Middle frontal gyrus (tissue), 1 donor: ENCODE results near the gene ABAT.
A peak's percentile ranks its signal among the peaks of the same experiment; 100 is the strongest.
"Not testable (repeated sequence)": the region's sequence is repeated elsewhere in the genome, so short reads cannot be mapped to it uniquely, and the experiment has no call there.

Source experiments
- DNase-seq: peaks from one replicate; pipeline ENCODE4 v3.0.0-alpha.2; 2015; ENCODE audit warnings: low spot score; ENCODE audit errors: extremely low spot score

ABAT gene

DNA sequence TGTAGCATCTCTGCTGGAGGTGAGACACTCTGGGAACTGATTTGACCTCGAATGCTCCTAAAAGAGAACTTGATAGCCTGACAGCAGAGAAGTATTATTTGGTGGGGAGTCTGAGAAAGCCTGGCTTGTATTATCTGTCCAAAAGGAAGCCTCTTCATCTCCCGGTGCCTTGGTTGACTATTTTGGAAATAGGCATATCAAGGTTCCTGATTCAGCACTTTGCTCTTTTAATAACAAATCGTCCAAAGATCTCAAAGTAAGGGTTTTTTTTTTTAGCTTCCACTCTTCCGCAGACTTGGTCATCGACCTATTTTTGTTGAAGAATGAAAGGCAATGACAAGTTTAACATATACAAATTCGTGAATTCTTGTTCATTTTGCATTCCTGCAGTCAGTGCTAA lies 108.3 kb downstream of the ABAT start:
- no peak for DNase-seq

DNA sequence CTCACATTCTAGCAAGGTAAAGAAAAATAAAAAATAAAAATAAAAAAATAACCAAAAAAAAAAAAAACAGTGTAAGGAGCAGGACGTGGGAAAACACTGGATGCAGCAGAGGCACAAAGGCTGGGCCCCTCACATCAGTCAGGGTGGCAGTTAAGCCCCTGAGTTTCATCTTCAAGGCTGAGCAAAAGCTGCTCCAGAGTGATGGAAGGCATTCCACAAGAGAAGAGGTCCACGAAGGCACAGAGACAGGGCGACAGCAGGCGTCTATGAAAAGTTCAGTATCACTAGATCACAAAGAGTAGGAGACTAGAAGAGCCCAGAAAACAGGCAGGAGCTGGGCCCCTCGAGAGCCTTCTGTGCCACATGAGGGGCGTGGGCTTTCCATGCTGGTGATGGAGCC lies 111.0 kb downstream of the ABAT start:
- no peak for DNase-seq

GRCh38 chr16:8786316-8786715 lies 111.9 kb downstream of the ABAT start:
- not testable (repeated sequence) for DNase-seq

DNA sequence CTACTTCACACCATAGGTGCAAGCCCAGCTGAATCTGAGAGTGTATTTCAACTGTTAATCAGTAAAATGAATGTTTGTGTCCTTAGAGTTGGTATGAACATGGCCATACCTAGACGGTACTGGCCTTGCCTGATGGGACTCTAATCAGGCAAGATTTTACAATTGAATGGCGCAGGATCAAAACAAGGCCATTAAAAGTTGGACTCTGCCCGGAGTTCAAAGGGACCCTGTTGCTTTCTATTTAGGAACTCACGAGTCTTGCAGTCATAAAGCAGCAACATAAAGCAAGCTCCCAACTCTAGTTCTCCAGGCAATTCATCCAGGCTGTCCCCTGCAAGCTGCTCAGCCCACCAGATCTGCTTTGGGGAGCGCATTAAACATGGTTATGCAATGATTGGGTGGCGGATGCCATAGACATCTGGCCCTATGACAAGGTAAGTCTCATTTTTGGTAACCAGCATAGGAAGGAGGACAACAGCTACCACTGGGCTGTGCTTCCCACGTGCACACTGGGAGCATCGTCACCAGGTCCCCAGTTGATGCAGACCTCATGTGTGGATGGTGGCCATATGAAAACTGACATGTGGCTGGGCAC lies 114.3 kb downstream of the ABAT start:
- DNase-seq = no peak

DNA sequence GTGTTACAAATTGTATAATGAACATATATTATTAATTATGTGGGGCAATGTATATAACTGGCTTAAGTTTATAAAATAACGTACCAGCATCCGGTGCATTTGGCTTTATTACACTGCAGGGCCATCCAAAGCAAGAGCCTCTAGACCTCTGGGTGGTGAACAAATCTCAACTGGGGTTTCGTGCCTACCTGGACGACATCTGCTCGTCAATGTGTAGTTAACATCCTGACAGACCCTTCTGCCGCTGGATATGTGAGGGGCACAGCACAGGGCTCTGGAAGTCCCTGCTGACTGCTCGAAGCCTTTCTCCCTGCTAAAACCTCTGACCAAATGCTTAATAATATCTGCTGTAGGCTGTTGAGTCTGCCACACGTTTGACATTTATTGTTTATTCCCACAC lies 120.7 kb downstream of the ABAT start:
- no peak for DNase-seq

GRCh38 chr16:8795818-8796217 lies 121.4 kb downstream of the ABAT start:
- no peak for DNase-seq

DNA sequence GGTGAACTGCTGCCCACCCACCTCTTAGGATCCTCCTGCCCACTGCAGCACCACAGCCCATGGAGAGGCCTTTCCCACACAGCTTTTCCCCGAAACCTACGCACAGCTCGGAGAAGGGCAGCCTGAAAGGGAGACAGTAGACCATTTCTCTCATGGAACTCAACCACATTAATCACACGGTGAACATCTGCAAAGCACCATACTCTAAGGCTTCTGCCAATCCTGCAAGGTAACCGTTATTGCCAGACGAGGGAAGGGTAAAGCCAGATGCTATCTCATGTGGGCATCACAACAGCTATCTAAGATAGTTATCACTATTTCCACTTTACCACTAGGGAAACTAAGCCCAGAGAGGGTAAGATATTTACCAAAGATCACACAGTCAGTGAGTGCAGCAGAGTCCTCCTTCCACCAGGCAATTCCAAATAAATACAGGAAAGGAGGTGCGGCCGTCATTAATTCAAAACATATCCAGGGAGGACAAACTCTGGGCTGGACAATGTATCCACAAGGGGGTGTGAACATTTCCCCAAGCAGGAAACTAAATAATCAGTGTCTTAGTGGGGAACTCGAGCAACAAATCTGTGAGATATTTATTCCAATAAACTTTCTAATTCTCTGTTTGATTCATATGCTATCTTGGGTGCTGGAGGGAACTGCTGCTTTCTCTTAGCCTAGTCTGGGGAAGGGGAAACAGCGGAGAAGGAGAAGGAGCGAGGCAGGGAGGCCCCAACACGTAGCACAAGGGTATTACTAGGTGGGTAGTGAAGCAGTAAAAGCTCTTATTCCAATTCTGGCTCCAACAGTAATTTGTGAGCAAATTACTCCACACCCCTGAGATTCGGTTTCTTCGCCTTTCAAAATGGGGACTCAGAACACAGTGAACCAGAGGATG lies 122.3 kb downstream of the ABAT start:
- no peak for DNase-seq

- peak; percentile 95 for DNase-seq
These were observed 123.2 kb downstream of the ABAT start, which contains the start of the genes PMM2 and TMEM186 for GRCh38 chr16:8797364-8798173. Gene PMM2 (plus strand): TSS chr16:8797839. CDS start chr16:8797883, 44 bp downstream. Gene TMEM186 (minus strand): TSS chr16:8797639. CDS start chr16:8797614, 25 bp downstream.

DNA sequence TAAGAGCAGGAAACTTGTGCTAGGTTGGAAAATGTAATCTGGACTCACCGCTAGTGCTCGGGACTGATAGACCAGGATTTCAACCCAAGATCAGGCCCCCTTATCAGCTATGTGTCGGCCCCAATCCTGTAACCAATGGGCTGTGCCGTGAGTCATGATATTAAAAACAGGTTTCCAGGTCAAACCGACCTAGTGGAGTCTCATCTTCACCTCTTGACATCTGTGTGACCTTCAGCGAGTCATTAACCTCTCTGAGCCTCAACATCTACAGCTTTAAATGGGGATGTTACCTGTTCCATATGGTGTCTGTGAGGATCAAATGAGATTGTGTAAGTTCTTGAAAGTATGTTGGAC lies 123.7 kb downstream of the ABAT start:
- DNase-seq = no peak

DNA sequence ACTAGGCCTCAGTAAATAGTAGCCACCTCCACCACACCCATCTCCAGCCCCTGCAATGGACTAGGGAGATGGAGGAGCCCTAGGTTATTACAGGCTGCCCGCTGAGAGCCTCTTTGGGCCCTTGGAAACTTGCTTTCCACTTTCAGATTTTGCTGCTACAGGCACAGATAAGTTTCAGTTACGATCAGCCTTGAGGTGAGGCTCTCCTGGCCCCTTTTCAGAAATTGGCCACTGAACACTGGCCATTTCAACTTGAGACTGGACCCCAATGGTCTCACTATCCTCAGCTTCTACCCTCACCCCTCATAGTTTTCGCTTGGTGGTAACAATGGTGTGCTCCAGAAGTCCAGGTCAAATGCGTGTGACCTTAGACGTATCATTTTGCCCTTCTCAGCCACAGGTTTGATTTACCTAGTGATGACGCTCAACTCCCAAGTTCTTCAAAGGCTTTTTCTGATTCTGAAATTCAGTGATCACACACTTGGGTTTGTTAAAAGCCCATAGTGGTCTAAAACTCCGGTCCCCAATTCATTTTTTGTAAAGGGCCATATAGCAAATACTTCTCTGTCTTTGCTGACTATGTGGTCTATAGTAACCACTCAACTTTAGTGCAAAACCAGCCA lies 124.2 kb downstream of the ABAT start:
- DNase-seq = no peak

GRCh38 chr16:8801701-8802100 lies 127.3 kb downstream of the ABAT start:
- DNase-seq = no peak

DNA sequence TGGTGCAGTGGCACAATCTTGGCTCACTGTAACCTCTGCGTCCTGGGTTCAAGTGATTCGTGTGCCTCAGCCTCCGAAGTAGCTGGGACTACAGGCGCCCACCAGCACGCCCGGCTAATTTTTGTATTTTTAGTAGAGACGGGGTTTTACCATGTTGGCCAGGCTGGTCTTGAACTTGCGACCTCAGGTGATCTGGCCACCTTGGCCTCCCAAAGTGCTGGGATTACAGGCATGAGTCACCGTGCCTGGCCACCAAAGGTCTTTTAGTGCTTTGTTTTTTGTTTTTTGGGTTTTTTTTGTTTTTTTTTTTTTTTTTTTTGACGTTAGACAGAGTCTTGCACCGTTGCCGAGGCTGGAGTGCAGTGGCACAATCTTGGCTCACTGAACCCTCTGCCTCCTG lies 129.3 kb downstream of the ABAT start:
- not testable (repeated sequence) for DNase-seq

GRCh38 chr16:8804313-8804712 lies 129.9 kb downstream of the ABAT start:
- DNase-seq = no peak

DNA sequence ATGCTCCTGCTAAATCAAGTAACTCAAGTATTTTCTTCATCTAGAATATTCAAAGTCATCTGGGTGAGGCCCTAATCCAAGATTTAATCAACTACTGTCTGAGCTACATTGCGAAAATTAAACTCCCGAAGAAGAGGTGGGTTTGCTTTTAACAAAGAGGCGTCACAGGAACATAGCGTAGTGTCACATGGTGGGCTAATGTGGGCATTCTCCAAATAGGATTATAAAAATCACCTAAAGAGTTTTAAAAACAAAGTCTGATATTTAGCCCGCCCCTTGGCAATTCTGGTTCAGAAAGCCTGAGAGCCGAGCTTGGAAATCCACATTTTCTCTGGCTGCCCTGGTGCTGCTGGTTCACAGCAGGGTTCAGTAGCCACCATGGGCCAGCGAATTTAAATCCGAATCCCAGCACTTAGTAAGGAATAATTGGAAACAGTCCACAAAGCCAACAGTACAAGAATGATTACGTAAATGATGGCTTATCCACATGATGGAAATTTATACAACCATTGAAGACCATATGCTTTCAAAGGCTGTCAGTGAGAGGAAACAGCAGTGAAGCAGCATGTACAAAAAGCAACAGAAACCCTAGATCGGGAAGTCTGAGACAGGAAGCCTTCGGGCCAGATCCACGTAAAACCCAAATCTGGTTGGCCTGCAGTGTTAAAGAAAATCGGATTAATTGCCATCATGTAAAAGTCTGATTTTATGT lies 132.0 kb downstream of the ABAT start:
- DNase-seq = no peak

DNA sequence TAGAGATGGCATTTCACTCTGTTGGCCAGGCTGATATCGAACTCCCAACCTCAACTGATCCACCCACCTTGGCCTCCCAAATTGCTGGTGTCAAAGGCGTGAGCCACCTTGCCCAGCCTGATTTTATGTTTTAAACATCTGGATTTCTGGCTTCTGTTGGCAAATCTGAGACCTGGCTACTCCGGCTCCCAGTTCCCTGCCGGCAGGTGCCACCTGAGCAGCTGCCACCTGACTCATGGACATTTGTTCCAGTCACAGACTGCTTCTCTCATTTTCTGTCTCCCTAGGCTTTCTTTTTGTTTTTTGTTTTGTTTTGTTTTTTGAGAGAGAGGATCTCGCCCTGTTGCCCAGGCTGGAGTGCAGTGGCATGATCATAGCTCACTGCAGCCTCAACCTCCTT lies 132.8 kb downstream of the ABAT start:
- DNase-seq = no peak

DNA sequence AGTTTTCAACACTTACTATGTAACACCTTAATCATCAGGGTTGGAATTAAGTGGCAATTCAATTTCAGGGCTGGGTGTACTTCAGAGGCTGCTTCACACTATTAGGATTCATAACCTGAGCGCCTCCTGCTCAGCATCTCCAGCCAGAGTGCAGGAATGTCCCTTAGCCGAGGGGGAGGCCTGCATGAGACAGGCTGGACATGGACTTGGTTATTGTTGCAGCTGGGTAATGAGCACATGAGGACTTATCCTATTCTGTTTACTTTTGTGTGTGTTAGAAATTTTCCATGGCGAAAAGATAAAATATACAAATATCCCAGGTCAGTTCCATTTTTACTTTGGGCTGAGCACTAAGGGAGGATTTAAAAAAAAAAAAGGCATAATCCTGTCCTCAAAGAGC lies 133.6 kb downstream of the ABAT start:
- DNase-seq = no peak

DNA sequence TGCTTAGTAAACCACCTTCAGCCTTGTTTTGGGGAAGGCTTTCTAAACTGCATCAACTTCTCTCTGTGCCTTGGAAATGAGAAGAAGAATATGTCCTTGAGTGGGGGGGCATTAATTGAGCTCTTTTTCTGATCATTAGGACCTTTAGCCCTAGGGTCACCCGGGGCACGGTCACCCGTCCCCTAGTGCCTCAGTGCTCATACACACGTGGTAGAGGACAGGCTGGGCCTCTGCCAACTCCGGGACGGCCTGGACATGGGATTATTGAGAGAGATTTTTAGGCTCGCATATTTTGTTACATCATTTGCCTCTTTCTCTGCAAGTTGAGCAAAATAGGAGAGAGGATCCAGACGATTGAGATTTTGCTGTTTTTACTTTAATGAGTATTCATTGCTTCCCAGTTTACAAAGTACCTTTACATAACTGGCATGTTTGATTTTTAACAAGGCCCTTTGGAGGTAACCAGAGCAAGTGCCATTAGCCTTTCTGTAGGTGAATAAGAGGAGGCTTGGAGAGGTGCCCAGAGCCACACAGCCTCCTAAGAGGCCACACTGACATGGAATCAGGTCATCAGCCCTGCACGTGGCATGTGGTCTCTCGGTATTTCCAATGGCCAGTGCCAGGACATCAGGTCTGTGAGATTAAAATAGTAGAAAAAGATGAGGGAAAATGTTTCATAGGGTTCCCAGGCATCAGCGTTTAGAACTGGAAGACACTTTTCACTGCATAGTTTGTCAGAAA lies 134.4 kb downstream of the ABAT start:
- DNase-seq = no peak

GRCh38 chr16:8812162-8812843 lies 137.9 kb downstream of the ABAT start:
- DNase-seq = no peak

DNA sequence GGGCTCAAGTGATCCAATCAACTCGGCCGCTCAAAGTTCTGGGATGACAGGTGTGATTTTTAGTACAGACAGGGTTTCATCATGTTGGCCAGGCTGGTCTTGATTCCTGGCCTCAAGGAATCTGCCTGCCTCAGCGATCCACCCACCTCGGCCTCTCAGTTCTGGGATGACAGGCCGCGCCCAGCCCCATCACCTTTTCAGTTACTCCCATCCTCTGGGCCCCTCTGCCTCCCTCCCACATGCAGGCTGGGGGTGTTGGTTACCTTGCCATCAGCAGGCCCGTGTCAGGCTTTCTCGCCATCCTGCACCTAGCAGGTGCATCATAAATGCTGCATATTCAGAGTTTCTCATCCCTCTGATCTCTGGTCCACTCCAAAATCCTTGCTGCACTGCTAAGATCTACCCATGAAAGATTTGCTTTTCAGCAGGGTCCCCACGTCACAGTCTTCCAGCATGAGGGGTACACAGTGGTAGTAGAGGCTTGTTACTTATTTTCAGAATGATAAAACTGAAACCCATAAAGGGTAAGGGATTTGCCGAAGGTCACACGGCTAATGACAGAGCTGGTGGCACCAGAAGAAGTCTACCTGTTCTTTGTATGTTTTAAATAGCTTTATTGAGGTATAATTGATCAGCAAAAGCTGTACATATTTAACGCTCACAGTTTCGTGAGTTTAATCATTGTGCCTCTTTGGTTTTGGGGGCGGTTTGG lies 139.8 kb downstream of the ABAT start:
- no peak for DNase-seq
